Stimulated activated CD4-positive, alpha-beta T cell treated with anti-CD3 and anti-CD28 coated beads, TNF-alpha, amount 100 ng/mL, for 1 hour (primary cell): ENCODE results near the gene GRIK1.

Experiments used
- DNase-seq, 3 donors: peaks; one replicate each; pipeline ENCODE4 v3.0.0-alpha.2; 2020; ENCODE audit warnings: low read depth in 3 of 3, low spot score in 1 of 3

The GRIK1 gene

DNA sequence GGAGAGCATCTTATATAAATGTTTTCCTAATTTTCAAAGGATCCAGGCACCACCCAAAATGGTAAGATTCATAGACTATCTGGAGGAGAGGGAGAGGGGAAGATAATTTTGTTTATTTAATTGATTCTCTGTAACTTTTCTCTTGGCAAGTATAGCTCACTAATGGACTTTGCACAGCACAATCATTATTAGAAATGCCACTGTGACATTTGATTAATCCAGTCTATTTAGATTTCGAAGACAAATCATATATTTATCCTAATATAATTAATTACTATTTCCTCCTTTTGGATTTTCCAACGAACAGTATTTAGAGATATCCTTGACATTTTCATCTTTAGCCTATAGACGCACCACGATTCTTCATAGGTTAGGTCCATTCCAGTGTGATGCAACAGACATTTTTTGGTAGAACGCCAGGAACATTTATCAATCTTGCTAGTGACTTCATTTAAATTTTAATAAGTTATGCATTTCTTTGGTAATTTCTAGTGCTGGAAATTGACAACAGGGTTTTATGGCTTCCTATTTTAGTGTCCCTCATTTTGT is 152.4 kb downstream of the GRIK1 start:
- DNase-seq = no peak

DNA sequence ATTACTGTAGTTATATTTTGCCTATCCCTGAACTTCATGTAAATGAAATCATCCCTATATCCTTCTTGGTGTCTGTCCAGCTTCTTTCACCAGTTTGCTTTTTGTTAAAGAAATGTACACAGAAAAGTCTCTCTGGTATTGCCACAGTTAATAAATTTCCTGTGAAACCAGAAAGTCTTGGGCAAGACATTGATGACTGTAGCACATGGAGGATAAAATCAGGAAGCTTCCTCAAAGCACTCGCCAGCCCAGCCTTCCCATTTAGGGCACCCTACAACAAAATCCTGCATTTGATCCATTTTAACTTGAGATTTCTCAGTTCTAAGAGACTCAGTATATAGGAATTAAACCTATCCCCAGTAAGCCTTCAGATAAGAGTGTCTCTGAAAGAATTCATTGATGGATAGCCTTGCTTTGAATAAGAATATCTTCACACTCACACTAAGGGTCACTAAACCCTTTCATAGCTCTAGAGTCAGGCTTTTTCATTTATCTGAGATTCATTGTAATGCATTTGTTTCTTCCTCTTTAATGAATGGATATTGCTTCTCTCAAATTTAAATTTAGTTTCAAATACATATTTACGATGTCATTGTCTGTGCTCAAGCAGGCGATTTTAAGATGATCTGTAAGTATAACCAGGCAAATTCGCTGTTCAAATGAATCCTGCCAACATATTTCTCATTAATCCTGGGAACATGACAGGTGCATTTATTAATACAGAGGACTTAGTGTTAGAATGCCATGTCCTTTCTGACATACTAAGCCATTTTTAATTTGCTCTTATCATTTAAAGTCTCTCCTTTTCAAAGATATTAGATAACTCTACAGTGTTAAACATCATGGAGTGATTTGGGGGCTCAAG is 153.1 kb downstream of the GRIK1 start:
- DNase-seq = no peak

DNA sequence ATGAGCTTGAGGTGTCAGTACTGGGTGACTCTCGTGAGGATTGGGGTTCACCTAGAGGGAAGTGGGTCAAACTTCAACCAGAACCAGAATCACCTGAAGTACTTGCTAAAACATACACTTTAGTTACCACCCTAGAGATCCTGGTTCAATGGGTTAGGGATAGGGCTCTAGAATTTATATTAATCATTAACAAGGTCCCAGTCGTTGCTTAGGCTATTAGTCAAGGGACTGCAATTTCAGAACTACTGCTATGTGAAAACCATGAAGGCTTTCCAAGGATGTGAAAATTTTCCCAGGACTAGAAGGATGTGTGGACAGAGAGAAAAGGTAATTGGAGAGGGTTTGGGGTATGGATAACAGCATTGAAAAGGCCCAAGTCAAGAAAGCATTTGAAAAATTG is 162.6 kb downstream of the GRIK1 start:
- no peak for DNase-seq

DNA sequence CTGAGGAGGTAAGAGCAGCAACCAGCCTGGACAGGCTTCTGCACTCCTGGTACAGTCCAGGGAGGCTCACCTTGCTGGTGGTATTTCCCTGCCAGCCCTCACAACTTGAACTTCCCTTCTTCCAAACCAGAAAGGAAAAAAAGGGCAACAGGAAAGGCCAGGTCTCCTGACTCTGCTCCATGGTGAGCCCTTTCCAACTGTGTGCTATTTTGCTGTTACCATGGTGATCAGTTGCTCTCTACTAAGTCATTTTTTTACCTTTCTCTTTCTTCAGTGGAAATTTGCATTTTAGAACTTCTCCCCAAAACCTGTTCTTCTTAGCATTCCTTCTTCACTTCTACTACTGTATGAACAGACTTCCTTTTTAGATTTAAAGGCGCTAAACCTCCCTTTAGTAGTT is 164.3 kb downstream of the GRIK1 start:
- no peak for DNase-seq

DNA sequence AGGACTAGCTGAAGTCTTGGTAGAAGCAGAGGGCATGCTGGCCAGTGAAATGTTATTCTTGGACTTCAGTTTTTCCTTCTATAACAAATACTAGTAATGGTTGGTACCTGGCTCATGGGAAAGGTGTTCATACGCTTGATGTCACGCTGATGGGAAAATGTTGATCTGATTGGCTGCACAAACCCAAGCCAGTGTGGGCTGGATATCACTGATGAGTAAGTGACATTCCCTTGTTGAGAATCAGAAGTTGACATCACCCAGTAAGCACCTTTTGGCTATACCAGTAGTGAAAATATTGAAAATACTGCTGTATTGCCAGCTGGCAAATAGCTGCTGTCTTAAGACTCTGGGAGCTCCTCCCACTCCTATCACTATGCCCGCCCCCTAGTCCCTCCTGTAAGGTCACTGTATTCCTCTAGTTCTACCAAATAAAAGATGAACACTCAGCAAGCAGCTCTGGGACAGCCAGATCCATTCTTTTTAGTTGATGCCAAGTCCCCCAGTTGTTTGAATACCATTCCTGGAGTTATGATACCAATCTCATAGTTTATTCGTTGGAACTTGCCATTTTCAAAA is 168.2 kb downstream of the GRIK1 start:
- no peak for DNase-seq

DNA sequence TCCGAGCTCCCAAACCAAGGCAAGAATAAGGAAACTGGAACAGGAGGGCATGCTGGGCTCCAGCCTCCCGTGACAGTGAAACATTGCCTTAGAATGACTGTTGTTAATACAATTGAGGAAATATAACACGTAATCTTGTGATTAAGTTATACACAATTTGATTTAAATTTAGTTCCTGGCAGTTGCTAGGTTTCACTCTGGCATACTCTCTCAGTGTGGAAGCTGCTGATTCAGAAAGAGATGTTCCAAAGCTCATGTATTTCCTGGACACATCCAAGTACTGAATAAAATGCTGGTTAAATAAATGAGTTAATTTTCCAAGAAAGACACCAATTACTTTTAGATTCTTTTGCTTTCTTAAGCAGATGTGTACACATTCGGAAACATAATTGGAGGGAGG is 176.1 kb downstream of the GRIK1 start:
- DNase-seq = no peak

DNA sequence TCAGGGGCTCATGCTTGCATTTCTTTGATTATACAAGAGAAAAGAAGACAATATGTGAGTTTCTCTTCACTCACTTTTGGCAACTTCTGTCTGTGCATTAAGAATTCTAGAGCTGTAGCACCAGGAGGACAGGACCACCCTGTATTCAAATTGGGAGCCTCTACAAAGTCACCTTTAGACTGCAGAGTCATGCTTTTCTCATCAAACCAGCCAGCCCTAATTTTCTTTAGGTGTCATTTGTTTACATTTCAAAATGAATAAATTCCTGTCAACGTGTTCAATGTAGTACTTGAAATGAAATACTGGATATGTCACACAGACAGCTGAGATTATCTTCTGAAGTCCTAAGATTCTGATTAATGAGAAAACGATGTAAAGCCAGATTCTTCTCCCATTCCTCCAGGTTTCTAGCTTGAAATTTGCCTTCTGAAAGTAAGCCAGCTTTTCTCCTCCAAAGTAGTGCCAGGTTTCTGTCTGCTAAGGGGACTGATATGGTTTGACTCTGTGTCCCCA is 177.2 kb downstream of the GRIK1 start:
- DNase-seq = no peak

DNA sequence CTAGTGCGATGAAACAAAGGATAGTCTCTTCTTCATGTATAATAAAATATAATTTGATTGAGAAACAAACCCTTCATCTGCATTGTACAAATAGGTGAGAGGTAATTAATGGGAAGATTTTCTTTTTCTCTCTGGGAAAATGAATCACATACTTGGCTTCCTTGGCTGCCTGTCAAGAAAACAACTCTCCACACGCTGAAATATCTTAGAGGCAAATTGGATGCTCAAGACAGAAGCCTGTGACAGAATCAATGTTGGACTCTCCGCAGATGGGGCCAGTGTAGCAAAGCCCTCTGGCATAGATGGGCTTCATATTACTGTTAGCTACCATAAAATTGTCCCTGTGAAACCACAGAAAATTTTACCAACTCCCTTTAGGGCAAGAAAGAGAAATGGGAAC is 186.6 kb downstream of the GRIK1 start:
- DNase-seq = no peak

DNA sequence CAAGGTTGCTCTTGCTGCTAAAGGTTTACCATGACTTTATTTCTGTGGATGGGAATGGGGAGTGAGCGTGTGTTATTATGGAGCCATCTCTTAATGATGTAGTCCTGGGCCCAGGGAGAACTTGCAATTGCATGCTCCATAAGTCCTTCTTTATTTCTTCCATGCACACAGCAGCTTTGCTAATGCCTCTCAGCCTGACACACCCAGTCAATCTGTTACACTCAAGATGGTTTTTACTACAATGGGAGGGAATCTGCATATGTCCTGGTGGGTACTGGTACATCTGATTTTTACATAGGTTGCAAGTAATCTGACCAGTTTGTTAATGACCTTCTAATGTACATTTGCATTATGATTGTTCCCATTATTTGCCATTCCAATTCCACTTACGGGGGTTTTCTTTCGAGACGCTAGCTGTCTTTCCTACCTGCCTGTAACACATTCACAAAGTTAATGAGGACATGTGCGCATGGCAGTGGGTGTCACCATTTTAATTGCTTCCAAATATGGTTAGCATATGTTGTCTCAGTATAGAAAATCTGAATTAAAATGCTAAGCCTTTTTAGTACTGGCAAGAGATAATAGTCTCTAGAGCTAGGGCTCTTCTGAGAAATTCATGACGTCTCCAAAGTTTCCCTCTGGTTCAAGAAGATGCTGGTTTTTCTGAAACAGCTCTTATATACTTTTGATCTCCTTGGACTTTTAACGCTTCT is 188.2 kb downstream of the GRIK1 start:
- DNase-seq = no peak

DNA sequence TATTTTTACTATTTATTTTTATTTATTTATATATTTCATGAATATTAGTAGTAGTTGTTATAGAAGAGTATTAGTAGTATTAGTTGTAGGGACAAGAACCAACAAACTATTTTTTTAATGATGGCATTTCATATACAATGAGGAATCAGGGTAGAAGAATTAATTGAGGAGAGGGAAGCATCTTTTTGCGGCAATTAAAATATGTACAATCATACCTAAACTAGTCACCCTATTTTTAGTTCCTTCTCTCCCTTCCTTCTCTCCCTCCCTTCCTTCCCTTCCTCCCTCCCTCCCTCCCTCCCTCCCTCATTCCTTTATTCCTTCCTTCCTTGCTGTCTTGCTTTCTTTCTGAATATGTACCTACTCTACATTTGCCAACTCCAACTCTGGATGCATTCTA is 189.8 kb downstream of the GRIK1 start:
- DNase-seq = no peak

DNA sequence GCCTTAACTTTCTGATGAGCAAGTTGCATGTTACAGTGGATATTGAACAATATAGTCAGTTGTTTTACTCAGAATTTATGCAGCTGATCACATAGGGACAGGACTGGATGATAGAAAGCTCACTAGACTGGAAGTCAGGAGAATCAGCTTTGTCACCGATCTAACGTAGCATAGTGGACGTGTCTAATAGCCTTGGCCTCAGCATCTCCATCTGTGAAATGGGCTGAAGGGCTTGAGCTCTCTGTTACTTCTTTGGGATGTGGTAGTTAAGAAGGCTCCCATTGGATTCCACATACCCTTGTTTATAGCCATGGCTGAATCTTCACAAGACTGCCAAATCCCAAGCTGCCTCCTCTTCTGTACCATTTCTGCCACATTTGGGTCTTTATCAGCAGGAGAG is 190.6 kb downstream of the GRIK1 start:
- no peak for DNase-seq

DNA sequence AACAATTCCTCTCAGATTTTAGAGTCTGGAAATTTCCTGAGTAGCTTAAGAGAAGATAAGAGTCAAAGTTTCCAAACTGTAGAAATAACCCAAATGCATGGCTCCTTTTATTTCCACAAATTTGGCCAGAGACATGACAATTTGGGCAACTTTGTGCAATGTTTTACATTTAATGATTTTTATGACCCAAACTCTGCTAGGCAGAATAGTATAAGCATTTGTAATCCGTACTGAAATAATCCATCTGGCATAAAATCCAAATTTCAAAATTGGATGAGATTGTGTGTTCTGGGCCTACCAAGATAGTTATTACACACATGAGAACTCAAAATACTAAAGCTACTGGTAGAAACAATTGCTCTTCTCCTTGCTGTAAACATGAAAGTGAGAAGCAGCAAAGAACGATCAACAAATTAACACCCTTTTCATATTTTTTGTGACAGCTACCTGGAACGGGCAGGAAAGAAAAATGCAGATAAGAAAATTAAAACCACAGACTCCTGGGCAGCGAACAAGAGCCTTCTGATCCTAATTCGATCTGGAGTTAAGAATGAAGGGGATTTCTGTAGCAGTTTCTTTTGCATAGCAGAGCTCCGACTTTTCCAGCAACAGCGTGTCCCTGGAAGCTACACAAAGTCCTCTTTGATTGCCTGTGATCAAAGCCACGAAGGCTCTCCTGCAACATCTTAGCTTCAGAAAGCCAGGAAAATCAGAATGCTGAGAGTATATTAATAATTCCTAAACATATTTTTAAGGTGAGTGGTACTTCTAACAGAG is 191.2 kb downstream of the GRIK1 start:
- no peak for DNase-seq

DNA sequence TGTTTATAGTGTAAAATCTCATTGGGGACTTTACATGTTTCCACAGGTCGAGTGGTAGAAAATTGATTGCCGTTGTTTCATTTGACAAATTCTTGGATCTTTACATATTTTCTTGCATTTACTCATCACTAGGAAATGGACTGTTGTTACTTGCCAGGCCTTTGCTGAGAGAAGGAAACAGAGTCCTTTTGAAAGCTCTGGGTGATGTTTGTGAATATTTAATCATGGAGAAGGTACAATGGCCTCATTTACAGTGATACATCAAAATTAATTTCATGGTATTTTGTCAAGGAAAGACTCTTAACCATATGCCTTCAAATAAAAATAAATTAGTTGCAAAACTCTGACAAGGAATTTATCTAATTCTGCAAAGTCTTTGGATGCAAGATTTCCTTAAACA is 198.0 kb downstream of the GRIK1 start:
- no peak for DNase-seq

DNA sequence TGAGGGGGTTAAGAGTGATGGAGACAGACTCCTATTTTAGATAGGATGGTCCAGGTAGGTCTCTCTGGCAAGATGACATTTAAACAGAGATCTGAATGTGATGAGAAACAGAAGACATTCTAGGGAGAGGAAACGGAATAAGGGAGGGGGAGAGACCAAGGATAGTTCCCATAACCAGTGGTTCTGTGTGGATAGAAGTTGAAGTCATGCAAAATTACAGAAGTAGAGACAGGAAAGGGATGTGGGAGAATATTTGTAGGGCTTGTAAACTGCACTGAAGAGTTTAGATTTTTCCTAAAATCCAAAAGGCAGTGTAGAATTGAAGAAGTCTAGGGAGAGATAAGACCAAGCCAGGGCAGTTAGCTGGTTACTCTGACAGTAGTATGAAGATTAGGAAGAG is 200.6 kb downstream of the GRIK1 start:
- no peak for DNase-seq

DNA sequence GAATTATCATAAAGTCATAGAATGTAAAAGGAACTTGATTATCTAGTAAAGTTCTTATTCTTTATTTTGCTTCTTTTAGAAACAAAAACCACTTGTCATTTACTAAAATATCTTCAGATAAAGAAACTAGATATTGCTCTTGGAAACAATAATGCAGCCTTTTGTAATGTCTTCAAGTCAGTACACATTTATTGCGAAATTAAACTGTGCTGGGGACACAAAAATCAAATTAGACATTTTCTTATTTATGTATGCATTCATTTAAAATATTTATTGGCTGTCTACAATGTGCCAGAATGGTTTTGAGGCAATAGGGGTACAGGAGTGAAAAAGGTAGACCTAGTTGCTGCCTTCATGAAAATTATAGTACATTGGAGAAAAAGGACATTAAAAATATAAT is 201.1 kb downstream of the GRIK1 start:
- no peak for DNase-seq

DNA sequence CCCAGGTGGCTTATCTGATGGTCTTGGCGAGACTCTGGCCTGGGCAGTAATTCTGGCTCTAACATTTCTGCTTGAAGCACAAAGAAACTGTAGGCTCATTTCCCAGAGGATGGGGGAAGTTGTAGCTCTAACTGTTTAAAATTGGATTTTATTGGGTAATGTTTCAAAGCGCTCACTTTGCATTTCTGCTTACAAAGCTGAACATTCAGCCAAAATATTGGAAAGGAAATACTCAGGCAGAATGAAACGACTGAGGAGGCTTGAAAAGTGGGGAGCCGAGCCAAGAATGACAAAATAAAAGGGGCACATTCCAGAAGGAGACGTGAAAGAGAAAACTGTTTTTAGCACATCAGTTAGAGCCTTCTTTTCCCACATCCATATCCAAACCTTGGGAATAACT is 202.6 kb downstream of the GRIK1 start:
- no peak for DNase-seq

DNA sequence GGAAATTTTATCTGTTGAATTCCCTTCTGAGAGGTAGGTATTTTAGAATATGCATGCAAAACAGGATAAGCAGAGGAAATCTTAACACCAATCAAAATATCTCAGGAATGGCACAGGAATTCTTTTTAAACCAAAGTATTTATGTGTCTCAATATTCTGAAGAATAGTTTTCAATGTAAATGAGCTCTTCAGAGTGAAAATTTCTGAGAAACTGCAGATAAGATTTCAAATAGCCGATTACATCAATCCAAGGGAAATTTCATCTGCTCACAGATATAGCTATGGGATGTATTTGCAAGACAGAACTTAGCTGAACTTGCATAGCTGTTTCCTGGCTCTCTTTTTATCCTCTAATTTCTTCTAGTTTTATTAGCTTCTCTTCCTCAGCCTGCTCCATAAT is 209.5 kb downstream of the GRIK1 start:
- DNase-seq = no peak

DNA sequence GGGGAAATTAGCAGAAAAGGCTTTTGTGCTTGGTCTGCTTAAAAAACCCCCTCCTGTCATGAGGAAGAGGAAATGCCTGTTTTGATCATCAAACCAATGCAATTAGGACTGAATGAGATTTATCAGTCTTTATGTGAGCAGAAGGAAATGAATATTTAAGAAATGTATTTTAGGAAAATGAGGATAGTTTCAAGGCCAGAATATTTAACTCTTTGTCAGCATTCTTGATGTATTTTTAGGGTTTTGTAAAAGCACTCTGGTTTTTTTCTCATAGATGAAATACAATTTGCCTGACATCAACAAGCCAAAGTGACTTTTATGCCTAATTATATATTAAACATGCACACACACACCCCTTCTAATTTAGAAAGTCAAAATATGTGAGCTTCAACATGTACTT is 213.8 kb downstream of the GRIK1 start:
- DNase-seq = no peak

DNA sequence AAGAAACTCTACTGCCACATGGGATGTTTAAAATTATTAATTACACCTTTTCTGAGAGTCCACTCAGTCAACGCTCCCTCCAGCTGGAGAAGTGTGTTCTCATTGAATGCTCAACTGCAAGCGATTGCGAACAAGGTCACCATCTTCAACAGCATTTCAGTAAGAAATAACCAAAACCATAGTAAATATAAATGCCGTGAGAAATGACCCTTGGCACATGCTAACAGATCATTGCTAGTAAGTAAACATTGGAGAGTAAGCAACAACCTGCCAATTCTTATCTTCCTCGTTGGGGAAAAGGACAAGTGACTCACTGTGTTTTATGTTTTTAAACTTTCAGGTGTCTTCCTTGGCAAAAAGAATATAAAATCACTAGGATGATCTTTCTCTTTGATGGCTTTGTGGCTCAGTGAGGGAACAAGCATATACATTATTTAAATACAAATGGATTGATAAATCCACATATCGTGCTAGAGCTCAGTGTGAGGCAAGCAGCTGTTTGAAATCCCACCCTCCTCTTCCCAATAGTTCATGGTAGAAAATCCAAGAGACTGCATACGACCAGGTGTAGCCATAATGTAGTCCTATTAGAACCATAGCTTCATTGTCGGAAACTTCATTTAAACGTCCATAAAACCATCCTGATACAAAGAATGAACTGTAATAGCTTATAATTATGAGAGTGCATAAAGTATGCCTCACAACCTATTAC is 214.6 kb downstream of the GRIK1 start:
- no peak for DNase-seq

DNA sequence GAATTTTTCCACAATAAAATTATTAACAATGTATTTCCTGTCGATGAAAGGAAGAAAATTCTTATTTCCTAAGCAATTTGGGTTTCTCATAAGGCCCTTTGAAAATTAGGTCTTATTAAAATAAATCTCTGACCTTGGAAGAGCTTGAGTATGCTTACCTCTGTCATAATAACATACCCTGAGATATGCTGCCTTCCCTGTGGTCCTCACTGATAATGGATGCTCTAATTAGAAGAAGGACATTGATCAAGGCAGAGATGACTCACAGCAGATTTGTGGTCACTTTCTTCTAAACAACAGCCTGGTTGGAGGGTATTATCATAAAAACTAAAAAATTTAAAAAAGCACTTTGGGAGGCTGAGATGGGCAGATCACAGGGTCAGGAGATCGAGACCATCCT is 217.8 kb downstream of the GRIK1 start:
- no peak for DNase-seq
